ENCODE results near the gene FRYL. TPM values are rescaled to one million over a fixed set of nuclear protein-coding genes. Genes with fewer than 3 reads are reported as not detected.

FRYL gene
- polyA plus RNA-seq, 6 donors from 2014 or later = 24.4 to 49.5 (median 37.9) TPM

- Mint-ChIP-seq H3K36me3 (peaks cover 16 to 28% of the 10 kb centered on the region in 2 donors), H3K4me1 (peaks cover 6 to 16% (median 9%) of the 10 kb centered on the region in 3 donors), H3K9me3 (no peaks in the 10 kb centered on the region), H3K27me3 (no peaks in the 10 kb centered on the region), H3K4me3 (no peak overlapping the region), H3K27ac (peak overlapping the region in 2 of 6 donors; percentile 24 to 58)
- DNase-seq = no peak
- ATAC-seq (ENCODE audit: low read depth in 2 of 2) = no peak
Observed at GRCh38 chr4:48589098-48589445, 191.0 kb downstream of the FRYL start.

DNA sequence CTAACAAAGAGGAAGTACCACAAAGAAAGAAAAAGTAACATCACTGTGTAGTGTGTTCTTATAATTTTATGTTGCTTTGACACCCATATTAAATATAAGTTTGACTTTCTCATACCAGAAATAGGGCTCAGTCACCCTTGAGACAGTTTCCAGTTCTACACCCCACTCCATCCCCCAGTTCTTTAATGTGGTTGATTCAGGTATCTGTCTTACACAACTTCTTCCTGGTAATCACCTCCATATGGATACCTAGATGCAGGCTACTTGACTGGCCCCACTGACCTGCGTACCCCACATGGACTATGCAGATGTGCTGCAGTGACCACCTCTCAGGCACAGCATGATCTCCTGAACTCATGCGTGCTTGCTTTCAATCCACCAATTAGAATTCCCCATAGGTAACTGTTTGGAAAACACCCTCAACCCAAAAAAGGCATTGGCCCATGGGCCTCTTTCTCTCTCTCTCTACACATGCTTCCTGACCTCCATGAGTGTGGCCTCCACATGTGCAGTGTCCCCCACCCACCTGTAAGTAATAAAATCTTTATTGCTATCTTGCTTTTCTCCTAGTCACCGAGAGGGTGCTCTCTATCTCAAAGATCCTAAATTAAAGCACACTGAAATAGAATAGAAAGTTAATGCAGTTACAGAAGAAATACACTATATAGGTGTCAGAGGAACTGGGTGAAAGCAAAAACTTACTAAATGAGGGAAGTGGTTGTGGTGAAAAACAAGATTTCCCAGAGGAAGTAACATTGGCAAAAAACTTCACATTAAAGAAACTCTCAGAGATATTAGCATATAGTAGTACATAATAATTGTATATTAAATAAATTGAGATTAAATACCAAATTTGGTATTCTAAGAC is 191.6 kb downstream of the FRYL start:
- DNase-seq (no peak), ATAC-seq (ENCODE audit: low read depth in 2 of 2) (peak in 1 of 2 donors; percentile 11)
- no peaks in the 10 kb centered on the region for H3K9me3 Mint-ChIP-seq
- no peaks in the 10 kb centered on the region for H3K27me3 Mint-ChIP-seq
- H3K4me3 Mint-ChIP-seq = no peak overlapping the region
- H3K27ac Mint-ChIP-seq = peak overlapping the region; percentile 54 to 85 (median 72)
- peaks cover 6 to 16% (median 9%) of the 10 kb centered on the region in 3 donors for H3K4me1 Mint-ChIP-seq
- peaks cover 15 to 28% of the 10 kb centered on the region in 2 donors for H3K36me3 Mint-ChIP-seq

GRCh38 chr4:48585401-48585800 is 194.7 kb downstream of the FRYL start:
- Mint-ChIP-seq H3K36me3 (peaks cover 24 to 26% of the 10 kb centered on the region in 2 donors), H3K4me1 (peaks cover 5 to 9% (median 6%) of the 10 kb centered on the region in 3 donors), H3K27ac (peak overlapping the region in 4 of 6 donors; percentile 9 to 68 (median 29)), H3K4me3 (no peak overlapping the region), H3K27me3 (no peaks in the 10 kb centered on the region), H3K9me3 (no peaks in the 10 kb centered on the region)
- DNase-seq = no peak
- ATAC-seq (ENCODE audit: low read depth in 2 of 2) = no peak

DNA sequence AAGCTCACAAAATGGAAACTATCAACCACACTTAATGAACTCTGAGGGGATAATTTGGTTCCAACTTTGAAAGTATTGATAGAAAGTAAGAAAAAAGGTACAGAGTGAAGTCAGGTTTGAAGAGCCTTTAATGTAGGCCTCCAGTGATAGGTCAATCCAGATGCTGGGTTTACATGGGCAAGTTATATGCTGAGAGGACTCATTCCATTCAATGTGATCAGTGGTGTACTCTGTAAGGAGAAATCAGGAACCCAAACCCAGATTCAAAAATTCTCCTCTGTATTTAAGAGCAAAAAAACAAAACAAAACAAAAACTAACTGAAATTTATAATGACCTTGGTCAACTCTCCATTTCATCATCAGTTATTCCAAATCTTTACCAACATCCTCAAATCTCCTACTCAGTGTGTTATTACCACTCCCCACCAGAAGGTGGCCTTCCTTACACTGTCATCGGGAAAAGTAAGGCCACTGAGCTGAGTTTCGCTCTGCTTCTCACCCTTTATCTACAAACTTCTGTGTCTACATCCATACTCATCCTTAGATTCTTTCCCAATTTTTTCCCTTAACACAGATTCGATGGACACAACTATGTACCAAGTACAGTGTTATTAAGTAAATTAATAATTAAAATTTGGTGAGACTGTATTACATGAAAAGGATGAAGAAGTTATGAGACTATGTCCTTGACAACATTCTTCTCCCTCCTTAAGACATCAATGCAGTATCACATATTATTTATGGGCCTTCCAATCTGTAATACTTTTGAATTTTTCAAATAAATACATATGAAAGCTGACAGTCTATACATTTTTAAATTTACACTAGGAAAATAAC is 201.7 kb downstream of the FRYL start:
- Mint-ChIP-seq H3K27ac (peak overlapping the region in 3 of 6 donors; percentile 27 to 66 (median 59)), H3K27me3 (no peaks in the 10 kb centered on the region), H3K4me1 (peaks cover 0 to 4% (median 0%) of the 10 kb centered on the region in 3 donors), H3K36me3 (peaks cover 8 to 9% of the 10 kb centered on the region in 2 donors), H3K9me3 (no peaks in the 10 kb centered on the region), H3K4me3 (no peak overlapping the region)
- DNase-seq = peak; percentile 46
- peak; percentile 43 to 81 for ATAC-seq (ENCODE audit: low read depth in 2 of 2)

GRCh38 chr4:48575964-48576363 is 204.1 kb downstream of the FRYL start:
- Mint-ChIP-seq H3K27ac (no peak overlapping the region), H3K9me3 (no peaks in the 10 kb centered on the region), H3K36me3 (peaks cover 11 to 17% of the 10 kb centered on the region in 2 donors), H3K4me1 (peaks cover 0 to 4% (median 0%) of the 10 kb centered on the region in 3 donors), H3K27me3 (no peaks in the 10 kb centered on the region), H3K4me3 (no peak overlapping the region)
- no peak for ATAC-seq (ENCODE audit: low read depth in 2 of 2)
- DNase-seq = no peak

DNA sequence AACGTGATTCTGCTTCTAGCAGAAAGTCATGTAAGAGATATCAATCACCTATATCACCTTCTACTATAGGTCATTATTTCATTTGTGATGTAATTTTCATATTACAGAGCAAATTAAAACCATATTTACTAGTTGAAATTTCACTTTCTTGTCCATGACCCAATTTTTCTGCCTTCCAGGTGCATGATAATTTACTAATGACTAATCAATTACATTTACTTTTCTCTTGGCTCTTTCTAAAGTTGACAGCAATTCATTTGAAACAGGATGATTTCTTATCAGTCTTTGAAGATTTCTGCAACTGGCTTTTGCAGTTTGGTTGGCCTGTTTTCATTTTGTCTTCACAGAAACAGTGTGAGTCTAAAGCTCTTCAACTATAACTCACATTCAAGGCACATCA is 208.6 kb downstream of the FRYL start:
- Mint-ChIP-seq H3K36me3 (peaks cover 11 to 23% of the 10 kb centered on the region in 2 donors), H3K27ac (no peak overlapping the region), H3K4me1 (no peaks in the 10 kb centered on the region), H3K27me3 (no peaks in the 10 kb centered on the region), H3K4me3 (no peak overlapping the region), H3K9me3 (no peaks in the 10 kb centered on the region)
- ATAC-seq (ENCODE audit: low read depth in 2 of 2) = no peak
- no peak for DNase-seq

DNA sequence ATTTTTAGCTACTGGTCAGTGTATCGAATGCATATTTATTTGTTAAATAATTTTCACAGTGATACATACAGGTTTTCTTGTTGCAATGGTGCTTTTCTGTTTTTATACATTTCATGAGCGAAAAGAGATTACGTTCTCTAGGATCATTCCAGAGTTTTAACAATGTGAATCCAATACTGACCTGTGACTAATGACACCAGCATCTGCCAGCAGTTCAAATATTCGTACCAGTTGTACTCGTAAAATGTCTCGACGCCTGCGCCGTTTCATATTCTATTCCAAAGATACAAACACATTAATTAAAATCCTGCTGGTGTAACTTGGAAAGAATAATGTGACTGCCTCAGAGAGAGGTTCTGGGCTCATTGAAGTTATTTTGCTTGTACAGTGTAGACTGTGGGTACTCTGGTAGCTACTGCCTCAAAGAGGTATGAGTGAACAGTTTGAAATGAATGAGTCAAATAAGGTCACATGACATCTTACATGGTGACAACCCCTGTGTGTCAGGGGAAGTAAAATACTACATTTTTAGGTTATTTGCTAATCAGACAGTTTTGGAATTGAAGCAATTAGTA is 209.3 kb downstream of the FRYL start:
- Mint-ChIP-seq H3K27me3 (no peaks in the 10 kb centered on the region), H3K27ac (peak overlapping the region in 1 of 6 donors; percentile 39), H3K4me1 (peaks cover 0 to 3% (median 2%) of the 10 kb centered on the region in 3 donors), H3K4me3 (no peak overlapping the region), H3K9me3 (no peaks in the 10 kb centered on the region), H3K36me3 (peaks cover 11 to 25% of the 10 kb centered on the region in 2 donors)
- ATAC-seq (ENCODE audit: low read depth in 2 of 2) (no peak), DNase-seq (no peak)

GRCh38 chr4:48566034-48566384 is 214.1 kb downstream of the FRYL start:
- Mint-ChIP-seq H3K4me1 (peaks cover 0 to 5% (median 5%) of the 10 kb centered on the region in 3 donors), H3K4me3 (no peak overlapping the region), H3K36me3 (peaks cover 0 to 24% of the 10 kb centered on the region in 2 donors), H3K27me3 (no peaks in the 10 kb centered on the region), H3K9me3 (no peaks in the 10 kb centered on the region), H3K27ac (peak overlapping the region in 1 of 6 donors; percentile 53)
- ATAC-seq (ENCODE audit: low read depth in 2 of 2) (no peak), DNase-seq (no peak)

DNA sequence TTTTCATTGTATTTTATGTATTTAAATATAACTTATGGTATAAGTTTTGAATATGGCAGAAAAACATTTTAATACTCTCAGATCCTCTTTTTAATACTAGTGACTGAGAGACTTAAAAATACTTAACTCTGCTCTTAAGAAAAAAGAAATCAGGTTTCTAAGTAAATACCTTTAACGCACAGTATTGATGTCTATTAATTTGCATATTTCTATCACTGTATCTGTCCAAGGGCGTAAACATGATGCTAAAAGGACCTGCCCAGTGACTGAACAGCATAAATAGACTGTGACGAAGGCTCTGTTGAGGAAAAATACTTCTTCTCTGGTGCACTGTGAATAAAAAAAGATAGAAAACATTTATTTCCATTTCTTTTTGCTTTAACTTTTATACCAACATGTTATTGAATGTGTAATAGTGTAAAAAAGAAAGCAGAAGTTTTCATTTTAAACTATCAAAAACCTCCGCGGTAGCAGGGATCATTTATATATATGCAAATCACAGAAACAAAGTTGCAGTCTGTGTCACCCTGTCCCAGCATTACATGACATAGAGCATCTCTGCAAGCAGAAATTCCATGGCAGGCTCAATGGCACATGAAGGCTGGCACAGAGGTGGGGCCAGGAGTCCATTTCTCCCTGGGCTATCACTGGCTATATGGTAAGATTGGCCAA is 214.6 kb downstream of the FRYL start:
- peak; percentile 27 to 70 for ATAC-seq (ENCODE audit: low read depth in 2 of 2)
- Mint-ChIP-seq H3K27ac (peak overlapping the region in 1 of 6 donors; percentile 53), H3K9me3 (no peaks in the 10 kb centered on the region), H3K4me1 (peaks cover 0 to 5% (median 5%) of the 10 kb centered on the region in 3 donors), H3K27me3 (no peaks in the 10 kb centered on the region), H3K36me3 (peaks cover 0 to 30% of the 10 kb centered on the region in 2 donors), H3K4me3 (no peak overlapping the region)
- DNase-seq = no peak

DNA sequence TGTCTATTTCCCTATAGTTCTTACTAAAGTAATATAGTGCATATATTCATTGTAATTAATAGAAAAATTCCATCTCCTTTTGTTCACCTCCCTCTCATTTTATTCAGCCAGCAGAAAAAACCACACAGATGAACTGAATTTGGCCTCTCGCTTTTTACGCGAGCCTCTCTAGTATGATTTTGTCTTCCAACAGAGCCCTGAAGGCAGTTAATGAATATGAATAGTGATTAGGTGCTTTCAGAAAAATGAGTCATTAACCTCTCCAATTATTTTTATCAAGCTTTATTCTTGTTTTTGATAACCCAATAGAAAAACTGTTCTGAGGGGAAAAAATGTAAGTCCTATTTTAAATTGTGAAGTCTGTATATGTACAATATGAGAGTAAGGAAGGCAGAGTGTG is 215.9 kb downstream of the FRYL start:
- no peaks in the 10 kb centered on the region for H3K27me3 Mint-ChIP-seq
- H3K4me1 Mint-ChIP-seq = peaks cover 0 to 5% (median 5%) of the 10 kb centered on the region in 3 donors
- peaks cover 0 to under 1% (median 0%) of the 10 kb centered on the region in 7 donors for H3K9me3 Mint-ChIP-seq
- DNase-seq = no peak
- H3K36me3 Mint-ChIP-seq = peaks cover 11 to 39% of the 10 kb centered on the region in 2 donors
- no peak overlapping the region for H3K27ac Mint-ChIP-seq
- no peak for ATAC-seq (ENCODE audit: low read depth in 2 of 2)
- no peak overlapping the region for H3K4me3 Mint-ChIP-seq

GRCh38 chr4:48558819-48559218 is 221.3 kb downstream of the FRYL start:
- no peaks in the 10 kb centered on the region for H3K27me3 Mint-ChIP-seq
- no peak for ATAC-seq (ENCODE audit: low read depth in 2 of 2)
- H3K36me3 Mint-ChIP-seq = peaks cover 50 to 62% of the 10 kb centered on the region in 2 donors
- peak overlapping the region in 1 of 6 donors; percentile 74 for H3K27ac Mint-ChIP-seq
- H3K4me3 Mint-ChIP-seq = no peak overlapping the region
- H3K9me3 Mint-ChIP-seq = peaks cover 0 to 6% (median 0%) of the 10 kb centered on the region in 7 donors
- peaks cover 0 to 7% (median 0%) of the 10 kb centered on the region in 3 donors for H3K4me1 Mint-ChIP-seq
- DNase-seq = no peak

- H3K27me3 Mint-ChIP-seq = no peaks in the 10 kb centered on the region
- peaks cover 0 to 8% (median 0%) of the 10 kb centered on the region in 7 donors for H3K9me3 Mint-ChIP-seq
- ATAC-seq (ENCODE audit: low read depth in 2 of 2) (no peak), DNase-seq (no peak)
- no peak overlapping the region for H3K27ac Mint-ChIP-seq
- H3K36me3 Mint-ChIP-seq = peaks cover 57 to 62% of the 10 kb centered on the region in 2 donors
- H3K4me1 Mint-ChIP-seq = peaks cover 0 to 7% (median 0%) of the 10 kb centered on the region in 3 donors
- H3K4me3 Mint-ChIP-seq = no peak overlapping the region
Observed at GRCh38 chr4:48558026-48558425, 222.1 kb downstream of the FRYL start.

DNA sequence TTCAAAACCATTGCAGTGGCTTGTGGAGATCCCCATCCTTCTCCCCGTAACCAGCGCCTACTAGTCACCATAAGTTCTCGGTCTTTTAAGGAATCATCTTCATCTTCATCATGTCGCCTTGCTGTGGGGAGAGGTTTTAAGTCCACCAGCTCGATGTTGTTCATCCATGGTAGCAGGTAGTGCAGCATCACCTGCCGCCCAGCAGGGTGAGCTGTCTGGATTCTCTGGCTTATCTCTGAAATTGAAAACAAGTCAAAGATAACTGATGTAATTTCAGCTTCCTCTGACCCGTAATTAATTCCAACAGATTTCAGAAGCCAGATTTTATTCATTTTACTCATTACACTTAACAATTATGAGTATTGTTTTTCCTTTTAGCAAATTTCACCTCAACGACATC is 222.6 kb downstream of the FRYL start:
- Mint-ChIP-seq H3K4me3 (no peak overlapping the region), H3K27me3 (no peaks in the 10 kb centered on the region), H3K36me3 (peaks cover 57 to 63% of the 10 kb centered on the region in 2 donors), H3K27ac (no peak overlapping the region), H3K9me3 (peaks cover 0 to 8% (median 0%) of the 10 kb centered on the region in 7 donors), H3K4me1 (peaks cover 0 to 7% (median 0%) of the 10 kb centered on the region in 3 donors)
- DNase-seq (no peak), ATAC-seq (ENCODE audit: low read depth in 2 of 2) (no peak)

All from naive B cell (primary cell).